M059J (cell line): ENCODE data around the gene FAM170B. TPM values are rescaled to one million over a fixed set of nuclear protein-coding genes. Genes with fewer than 3 reads are reported as not detected.

ENCODE experiments used
- DNase-seq: peaks from one replicate; pipeline ENCODE4 v3.0.0-alpha.2; 2012; ENCODE audit warnings: low read depth
- total RNA-seq: library from RNA; depleted of rRNA; stranded (reverse); fragments of >200 nt; shearing (Covaris generic); gene quantifications from 2 replicates; pipeline ENCODE4 v1.2.3, GENCODE V29; 2014

Gene FAM170B
- total RNA-seq, 1 experiment from 2014 or later, result not detected

DNA sequence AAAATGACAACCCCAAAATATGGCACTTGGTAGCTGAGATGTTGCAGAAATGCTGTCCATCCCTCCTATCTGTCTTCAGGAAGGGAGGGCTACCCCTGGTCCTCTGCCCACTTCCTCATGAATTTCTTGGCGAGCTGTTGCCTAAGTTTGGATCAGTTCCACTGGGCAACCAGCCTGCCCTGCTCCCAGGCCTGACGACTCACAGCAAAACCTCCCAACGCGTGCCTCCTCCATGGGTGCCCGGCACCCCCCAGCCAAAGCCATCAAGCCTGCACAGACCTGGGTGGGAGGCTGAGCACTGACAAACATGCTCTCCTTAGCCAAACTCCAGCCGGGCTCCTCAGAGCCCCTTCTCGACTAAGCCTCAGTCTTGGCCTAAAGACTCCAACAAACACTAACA, 27.4 kb downstream of the FAM170B start:
- DNase-seq, result no peak

DNA sequence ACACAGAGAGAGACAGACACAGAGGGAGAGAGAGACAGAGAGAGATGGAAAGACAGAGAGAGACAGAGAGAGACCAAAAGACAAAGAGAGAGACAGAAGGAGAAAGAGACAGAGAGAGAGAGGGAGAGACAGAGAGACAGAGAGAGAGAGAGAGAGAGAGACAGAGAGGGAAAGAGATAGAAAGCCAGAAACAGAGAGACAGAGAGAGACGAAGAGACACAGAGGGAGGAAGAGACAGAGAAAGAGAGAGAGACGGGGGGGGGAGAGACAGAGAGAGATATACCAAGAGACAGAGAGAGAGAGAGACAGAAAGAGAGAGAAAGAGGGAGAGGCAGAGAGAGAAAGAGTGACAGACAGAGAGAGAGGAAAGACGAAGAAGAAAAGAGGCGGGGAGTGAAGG, 28.7 kb downstream of the FAM170B start:
- no peak for DNase-seq

DNA sequence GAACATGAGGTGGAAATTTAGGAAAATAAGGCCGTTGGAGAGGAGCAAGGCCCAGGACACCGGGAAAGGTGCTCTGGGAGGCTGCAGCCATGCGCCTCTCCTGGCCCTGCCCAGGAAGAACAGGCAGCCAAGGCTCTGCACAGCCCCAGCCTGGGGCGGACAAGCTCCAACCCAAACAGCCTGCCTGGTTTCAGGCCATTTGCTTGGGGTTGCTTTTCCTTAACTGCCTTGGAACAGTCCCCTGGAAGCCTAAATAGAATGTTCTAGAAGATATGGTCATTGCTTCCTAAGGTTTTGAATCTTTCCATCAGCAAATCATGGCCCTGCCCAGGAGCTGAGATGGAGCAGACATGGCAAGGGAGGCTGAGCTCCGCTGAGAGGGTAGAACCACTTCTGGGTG, 29.5 kb downstream of the FAM170B start:
- no peak for DNase-seq

DNA sequence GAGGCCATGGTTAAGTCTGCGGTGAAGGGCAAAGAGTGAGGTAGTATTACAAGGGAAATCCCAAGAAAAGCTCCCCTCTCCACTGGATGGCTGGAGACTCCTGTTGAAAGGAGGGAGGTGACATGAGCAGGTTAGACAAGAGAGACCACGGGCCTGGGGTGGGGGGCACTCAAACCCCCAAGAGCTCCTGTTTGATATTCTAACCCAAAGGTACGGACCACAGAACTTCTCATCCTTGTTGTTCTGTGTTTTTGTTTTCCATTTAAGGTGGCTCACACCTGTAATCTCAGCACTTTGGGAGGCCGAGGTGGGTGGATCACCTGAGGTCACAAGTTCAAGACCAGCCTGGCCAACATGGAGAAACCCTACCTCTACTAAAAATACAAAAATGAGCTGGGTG, 30.1 kb downstream of the FAM170B start:
- DNase-seq, result no peak

DNA sequence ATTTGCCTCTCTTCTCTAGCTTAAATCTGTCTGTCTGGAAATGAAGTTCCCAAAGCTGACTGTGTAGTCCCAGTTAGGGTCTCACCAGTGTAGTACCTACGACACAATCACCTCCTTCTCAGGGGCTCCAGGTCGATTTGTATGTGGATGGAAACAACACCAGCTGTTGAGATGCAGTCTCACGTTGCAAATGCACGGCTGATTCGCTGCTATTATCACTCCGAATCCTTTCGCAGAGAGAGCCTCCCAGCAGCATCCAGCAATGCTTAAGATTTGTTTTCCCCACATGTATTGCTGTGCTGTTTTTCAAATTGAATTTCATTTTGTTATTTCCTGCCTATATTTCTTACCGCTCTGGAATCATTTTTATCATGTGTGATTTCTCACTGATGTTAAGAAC, 34.8 kb downstream of the FAM170B start:
- no peak for DNase-seq

DNA sequence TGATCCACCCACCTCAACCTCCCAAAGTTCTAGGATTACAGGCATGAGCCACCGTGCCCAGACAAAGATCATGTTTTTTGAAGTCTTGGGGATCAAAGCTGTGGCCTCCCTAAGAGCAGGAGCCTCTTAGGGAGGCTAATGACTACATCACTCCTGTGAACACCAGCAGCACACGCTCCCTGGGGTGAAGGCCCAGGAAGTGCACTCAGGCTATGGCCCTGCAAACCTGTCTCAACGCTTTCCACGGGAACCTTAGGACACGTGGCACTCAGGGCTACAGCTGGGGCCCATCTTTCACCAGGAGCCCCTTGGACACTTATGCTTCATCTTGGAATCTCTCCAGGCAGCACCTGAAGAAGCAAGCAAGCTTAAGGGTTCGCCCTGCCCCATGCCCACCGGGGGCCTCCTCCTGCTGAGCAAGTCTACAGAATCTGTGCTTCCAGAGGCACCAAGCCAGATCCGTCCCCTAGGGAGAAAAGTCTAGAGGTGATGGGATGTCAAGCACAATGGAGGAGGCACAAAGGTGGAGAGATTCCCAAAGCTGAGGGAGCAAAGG, 36.9 kb downstream of the FAM170B start:
- DNase-seq, result no peak

DNA sequence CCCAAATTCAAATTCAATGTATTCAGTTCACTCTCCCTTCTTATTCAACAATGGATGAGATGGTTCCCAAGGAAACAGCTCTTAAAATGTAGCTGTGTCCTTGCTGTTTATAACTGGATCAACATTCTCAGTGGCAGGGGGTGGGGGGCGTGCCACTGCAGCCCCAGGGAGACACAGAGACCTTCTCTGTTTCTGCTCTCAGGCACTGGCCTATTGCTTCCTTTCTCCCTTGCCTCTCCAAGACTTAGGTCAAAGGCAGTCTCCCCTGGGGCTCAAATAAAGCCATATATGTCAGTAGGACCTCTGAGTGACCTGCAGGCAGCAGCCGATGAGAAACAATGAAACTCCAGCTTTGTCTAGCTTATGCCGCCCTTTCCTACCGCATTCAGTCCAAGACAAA, 39.2 kb downstream of the FAM170B start:
- no peak for DNase-seq

DNA sequence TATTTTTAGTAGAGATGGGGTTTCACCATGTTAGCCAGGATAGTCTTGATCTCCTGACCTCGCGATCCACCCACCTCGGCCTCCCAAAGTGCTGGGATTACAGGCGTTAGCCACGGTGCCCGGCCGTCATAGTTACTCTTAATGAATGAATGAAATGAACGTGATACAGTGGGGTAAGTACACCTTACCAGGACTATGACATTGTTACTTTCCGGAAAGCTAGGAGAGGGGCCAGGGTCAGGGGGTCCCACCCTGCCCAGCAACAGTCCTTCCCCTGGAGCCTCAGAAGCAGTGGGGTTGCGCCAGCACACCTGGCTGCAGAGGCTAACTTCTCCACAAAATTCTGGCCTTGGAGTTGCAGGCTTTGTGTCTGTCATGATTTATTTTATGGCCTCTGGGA, 39.9 kb downstream of the FAM170B start:
- no peak for DNase-seq

DNA sequence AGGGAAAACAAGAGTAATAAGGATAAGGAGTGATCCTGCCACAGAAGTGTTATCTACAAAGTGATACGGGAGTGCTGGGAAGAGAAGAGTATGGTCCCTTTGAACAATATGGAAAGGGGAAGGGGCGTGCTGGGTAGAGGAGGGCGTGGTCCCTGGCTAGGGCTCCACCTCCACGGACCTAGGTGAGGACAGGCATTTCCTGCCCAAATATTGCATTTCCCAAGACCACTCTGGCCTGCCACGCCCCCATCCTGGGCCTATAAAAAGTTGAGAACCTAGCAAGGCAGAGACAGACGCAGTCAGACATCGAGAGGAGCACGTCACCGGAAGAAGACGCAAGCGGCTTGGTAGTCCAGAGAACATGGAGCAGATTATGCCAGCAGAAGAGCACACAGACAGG, 41.3 kb downstream of the FAM170B start:
- DNase-seq, result no peak

DNA sequence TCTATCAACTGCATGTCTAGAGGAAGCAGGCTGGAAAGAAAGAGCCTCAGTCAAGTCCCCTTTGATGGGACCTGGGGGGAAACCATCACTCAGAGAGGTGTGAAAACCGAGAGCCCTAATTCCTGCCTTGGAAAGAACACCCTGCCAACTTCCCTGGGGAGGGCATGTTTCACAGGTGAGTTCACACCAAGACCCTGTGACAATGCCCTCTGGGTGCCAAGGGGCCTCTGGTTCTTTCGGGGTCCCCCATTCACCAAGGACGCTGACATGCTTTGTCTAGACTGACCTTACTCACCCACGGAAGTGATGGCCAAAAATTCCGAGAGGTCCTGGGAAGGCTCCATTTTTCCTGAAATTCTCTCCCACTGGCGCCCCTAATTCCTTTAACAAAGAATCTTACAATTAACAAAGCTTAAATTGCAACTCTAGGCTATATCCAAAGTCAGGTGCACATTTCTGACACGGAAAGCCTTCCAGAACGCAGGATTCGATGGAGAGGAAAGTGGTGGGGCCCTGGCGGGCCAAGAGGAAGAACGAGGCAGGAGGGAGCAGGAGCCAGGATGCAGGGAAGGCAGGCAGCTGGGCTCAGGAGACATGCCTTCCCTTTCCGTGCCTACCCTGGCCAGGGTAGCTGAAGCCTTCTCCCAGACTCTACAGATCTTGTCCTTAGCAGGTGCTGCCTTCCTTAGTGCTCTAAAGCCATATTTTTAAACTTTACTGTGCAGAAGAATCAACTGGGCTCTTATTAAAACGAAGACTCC, 42.2 kb downstream of the FAM170B start:
- no peak for DNase-seq

DNA sequence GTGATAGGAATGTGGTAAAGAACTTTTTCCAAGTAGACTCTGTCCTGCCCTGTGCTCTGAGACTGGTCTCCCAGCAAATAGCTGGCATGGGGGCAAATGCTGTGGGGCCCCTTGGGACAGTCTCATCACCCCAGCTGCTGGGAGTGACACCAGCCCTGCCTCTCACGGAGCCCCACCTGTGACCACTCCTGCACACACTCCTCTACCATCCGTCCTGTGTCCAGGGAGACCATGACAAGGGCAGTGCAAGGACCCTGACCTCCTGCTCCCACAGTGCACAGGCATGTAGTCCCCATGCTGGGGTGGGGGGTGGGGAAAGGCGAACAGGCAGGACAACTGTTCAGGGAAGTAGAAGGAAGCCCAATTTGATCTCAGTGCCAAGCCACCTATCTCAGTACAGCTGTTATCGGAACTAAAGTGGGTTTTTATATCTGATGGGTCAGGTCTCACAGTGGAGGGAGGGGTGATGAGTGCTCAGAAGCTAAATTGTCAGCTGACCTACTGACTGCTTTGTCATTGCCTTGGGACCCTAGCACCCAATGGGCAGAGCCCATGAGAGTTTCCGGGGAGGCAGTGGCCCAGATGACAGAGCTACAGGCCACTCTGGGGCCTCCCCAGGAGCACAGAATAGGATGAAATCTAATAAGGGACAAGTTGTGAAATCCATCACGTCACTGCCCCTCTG, 43.0 kb downstream of the FAM170B start:
- no peak for DNase-seq

DNA sequence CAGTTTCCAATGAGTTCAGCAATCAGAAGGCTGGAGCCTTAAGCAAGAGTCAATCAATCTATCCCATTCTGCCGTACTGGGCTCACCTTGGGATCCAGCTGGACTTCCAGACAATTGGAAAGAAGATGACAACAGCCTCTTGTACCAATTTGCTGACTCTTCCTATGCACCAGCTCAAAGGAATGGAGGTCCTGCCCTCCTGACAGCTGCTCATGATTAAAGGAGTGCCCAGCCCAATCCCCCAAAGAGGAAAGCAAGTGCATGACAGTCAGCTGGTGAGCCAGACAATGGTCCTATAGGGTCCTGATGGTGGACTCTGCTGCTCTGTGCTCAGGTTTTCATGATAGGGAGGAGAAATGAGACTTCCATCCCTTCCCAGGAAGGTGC, 43.6 kb downstream of the FAM170B start:
- no peak for DNase-seq

DNA sequence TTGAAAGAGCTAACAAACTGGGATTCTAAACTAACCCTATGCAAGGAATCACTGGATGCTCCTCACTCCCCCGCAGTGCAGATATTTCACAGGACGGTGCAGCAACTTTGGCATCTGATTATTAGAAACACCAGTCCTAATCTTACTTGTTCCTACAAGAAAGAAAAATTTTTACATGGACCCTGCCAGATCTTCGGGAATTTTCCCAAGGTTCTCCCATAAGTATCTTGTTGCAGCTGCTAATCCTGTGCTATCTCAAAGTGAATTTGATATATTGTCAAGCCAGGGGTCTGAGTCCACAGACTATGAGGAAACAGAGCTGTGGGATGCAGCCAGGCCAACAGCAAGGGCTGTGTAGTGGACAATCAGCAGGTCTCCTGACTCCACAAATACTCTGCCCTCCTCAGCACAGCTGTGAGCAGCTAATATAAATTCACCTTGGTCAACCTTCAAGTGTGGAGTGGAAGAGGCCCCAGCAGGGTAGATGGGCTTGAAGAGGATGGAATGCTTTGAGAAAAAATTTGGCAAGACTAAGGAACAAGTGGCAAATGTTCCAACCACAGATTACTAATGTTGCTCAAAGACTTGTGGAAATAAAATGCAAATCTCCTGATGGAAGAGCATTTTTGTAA, 44.1 kb downstream of the FAM170B start:
- no peak for DNase-seq

DNA sequence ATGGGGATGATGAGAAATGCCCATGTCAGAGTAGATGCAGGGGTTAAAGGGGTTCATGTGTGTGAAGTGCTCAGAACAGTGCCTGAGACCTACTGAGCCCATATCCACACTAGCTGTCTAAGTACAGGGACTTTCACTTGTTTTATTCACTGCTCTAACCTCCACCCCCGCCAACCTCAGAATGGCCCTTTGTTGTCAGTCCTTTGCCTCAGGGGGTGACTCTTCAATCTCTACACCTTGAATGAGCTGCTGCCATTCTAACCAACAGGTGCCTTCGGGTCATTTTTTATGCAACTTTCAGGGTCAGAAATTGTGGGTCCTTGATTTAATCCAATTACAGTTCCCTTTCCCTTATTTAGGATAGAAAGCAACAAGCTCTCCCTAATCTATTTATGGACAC, 44.7 kb downstream of the FAM170B start:
- DNase-seq, result no peak

DNA sequence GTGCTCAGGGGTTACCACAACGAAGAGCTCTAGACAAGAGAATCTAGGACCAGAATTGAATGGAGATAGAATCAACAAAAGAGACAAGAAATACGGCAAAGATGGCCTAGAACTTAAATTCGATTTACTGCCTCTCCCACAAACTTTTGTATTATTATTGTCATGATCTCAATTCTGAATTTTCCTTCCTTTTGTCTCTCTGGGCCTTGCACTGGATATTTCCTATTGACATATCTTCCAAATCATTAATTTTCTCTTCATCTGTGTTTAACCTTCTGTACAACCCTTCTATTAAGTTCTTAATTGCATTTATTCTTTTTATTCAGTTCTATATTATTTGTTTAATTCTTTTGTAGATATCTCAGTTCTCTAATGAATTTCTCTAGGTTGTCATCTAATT, 46.9 kb downstream of the FAM170B start:
- no peak for DNase-seq

DNA sequence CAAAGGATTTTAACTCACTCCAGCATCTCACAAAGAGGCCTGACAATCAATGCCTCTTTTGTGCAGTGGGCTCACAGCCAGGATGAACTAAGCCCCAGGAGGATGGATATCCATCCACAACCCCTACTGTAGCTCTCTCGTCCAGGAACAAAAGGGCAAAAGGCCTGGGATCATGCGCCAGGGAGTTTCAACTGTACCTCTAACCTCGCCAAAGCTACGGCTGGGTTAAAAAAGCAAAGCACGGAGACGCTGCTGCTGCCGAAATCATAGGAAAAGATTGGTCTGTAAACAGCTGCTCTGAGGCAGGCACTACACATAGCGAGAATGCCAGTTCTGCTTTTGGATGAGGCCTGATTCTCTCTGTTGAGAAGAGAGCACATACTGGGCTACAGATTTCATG, 50.6 kb downstream of the FAM170B start:
- no peak for DNase-seq

DNA sequence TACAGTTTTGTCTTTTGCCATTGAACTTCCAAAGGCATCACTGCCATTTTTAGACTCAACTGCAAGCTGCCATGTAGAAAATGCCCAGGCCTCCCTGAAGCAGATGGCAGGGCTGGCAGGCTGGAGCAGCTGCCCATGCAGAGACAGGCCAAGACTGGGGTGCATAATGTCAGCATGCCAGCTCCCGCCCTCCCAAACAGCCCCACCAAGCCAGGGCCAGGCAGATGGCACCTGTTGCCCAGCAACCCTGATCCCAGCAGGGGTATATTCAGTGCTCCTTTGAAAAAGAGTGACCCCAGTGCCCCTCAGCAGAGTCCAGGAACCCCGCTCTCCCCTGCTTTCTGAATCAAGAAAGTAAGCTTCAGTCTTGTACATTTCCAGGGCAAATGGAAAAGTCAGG, 51.1 kb downstream of the FAM170B start:
- DNase-seq, result no peak

DNA sequence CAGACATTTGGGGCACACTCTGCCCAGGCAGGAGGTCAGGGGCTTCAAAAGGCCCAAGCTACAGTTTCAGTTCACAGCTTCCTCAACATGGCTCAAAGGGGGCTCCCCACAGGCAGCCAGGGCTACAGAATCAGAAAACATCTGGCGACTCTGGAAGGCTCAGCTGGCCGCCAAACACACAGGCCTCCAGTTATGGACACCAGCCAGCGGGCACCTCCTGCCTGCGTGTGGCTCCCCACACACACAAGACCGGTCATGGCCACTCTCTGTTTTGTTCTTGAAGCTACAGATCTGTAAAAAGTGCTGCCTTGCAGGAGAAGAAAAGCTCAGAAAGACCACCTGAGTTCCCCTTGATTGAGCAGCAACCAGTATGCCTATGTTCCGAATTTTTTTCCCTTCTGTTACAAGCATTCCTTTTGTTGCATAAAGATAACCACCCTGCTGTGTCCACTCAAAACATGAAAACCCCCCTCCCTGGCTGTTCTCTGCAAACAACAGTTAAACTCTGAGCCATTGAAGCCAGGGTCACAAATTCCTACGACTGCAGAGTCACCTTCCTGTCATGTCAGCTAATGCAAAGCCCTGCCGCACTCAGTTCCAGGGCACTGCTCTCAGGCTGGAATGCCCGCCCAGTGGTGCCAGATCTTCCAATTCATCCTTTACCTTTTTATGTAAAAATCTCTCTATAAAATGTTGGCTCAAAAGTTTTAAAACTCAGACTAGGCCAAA, 52.1 kb downstream of the FAM170B start:
- DNase-seq, result no peak
